ENCODE measurements around the gene SDHB.
"Not testable (repeated sequence)": the region's sequence is repeated elsewhere in the genome, so short reads cannot be mapped to it uniquely, and the experiment has no call there.

Gene SDHB

DNA sequence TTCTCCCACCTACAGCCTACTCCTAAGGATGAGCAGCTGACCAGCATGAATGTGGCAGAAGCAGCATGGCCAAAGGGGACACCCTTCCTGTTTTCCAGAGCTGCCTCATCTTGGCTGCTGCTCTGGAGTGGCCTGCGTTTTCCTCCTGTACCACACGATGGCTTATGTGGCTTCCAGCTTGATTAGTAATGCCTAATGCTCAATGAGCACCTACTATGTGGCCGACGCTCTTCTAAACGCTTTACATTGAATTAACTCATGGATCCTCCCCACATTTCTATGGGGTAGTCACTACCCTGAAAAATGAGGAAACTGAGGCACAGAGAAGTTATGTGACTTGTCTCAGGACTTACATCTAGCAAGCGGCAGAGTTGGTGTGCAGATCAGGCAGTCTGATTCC lies 18.0 kb upstream of the SDHB start:
- no peak for DNase-seq

DNA sequence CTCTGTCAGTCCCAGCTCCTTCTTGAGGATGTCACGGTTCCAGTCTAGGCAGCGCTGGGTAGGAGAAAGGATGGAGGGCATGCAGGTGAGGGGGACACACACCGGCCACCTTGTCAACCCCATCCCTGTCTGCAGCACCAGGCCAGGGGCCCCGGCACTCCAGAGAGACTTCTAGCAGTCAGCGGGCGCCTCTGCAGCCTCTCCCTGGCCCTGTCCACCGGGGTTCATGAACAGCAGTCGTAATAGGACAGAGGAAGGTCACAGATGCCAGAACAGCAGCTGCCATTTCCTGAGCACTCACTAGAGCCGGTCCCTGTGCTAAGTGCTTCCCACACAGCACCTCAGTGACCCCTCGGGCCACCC lies 16.3 kb upstream of the SDHB start:
- DNase-seq, result no peak

- no peak for DNase-seq
Observed at GRCh38 chr1:17069452-17070162, 15.8 kb upstream of the SDHB start.

- no peak for DNase-seq
Observed at GRCh38 chr1:17068789-17069188, 15.0 kb upstream of the SDHB start.

DNA sequence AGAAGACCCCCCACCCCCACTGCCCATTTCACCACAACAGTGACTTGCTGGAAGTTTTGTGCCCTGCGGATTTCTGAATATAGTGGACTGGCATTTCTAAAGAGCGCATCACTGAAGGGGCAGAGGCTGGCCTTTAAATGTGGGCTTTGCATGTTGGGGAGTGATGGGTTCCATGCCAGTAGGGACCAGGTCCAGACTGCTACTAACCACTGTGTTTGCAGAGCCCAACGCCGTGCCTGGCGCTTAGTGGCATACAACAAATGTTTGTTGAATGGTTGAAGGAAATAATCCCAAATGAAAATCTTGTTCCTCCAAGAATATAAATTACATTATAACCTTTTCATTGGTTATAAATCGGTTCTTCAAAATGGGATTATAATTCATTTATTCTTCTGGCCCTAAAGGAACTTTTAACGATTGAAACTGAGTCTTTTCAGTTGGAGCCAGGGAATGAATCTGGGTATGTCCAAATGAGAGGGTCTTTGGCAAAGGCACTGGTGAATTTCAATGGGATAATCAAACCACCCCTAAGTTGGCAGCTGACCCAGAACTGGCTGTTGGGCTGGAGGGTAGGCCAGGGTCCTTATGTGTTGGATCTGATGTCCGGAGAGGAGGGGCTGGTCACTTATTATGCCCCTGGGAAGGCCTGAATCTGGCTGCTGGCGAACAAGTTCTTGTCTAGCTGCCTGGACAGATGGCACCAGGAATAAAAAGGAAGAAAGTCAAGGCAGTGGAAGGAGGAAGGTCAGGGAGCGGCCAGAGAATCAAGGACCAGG lies 13.8 kb upstream of the SDHB start:
- DNase-seq, result no peak

GRCh38 chr1:17067069-17067426 lies 13.2 kb upstream of the SDHB start:
- DNase-seq, result no peak

- no peak for DNase-seq
Observed at GRCh38 chr1:17066361-17067068, 12.7 kb upstream of the SDHB start.

- DNase-seq, result no peak
Observed at GRCh38 chr1:17065666-17066065, 11.8 kb upstream of the SDHB start.

- DNase-seq, result not testable (repeated sequence)
Observed at GRCh38 chr1:17062751-17063150, 8.9 kb upstream of the SDHB start.

- no peak for DNase-seq
Observed at GRCh38 chr1:17061892-17062291, 8.1 kb upstream of the SDHB start.

GRCh38 chr1:17061486-17061885 lies 7.7 kb upstream of the SDHB start:
- DNase-seq, result no peak

DNA sequence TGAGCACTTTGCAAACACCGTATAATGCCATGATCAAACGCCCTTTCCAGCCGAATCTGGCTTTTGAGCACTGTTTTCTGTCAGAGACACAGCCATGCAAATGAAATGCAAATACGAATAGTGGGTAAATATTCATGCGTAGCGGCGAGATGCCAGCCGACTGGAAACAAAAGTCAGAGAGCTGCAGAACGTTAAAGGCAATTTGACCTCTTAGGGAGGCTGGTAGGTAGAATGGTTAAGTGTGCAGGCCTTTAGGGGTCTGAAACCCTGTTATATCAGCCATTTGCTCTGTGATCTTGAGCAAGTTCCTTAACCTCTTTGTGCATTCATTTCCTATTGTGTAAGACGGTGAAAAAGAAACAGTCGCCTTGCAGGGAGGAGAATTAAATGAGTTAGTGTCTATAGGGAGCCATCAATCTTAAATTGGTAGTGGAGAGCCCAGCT lies 6.5 kb upstream of the SDHB start:
- no peak for DNase-seq

GRCh38 chr1:17059391-17060305 lies 5.8 kb upstream of the SDHB start:
- peak; percentile 91 for DNase-seq

DNA sequence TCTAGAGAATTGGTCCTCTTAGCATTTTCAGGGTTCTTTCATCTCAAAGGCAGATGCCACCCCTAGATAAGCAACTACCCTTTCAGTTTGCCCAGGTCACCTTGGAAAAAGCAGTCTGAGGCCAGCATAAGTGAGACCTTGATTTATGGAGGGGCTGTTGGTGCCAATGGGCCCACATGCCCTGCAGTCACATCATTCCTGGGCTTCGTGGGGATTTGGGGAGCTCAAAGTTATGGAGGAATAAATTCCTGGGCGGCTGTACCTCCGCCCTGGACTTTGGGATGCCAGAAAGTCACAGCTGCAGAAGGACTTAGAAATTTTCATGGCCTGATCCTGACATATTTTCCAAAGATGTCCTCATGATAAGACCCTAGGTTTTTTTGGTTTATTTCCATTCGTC lies 2.7 kb upstream of the SDHB start:
- no peak for DNase-seq

GRCh38 chr1:17055801-17056200 lies 2.0 kb upstream of the SDHB start:
- no peak for DNase-seq

DNA sequence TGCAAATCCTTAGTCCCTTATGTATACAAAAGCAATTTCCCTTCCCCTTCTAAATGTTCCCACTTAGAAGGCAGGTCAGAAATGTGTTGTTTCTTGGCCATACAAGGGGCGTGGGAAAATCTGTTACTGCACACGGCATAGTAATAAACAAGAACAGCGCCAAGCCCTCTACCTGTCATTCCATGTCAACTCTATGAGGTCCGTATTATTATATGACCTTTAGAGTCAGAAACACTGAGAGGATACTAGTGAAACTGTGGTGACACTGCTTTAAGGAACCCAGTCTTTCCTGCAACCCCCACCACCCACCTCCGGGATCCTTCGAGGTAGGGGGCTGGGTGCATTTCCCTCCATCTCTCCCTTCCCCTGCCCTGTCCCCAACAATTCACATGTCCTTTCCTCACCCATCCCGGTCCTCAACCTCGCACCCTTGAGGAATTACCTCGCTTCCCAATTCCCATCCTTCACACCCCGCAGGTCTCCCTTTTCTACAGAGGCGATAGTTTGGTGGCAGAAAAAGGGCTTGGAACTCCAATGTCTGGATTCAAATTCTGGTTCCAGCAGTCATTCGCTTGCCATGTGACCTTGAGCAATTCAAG lies 647 bp downstream of the SDHB start:
- DNase-seq, result no peak

- DNase-seq, result no peak
Observed at GRCh38 chr1:17052641-17053040, 1.2 kb downstream of the SDHB start.

GRCh38 chr1:17052038-17052437 lies 1.8 kb downstream of the SDHB start:
- no peak for DNase-seq

DNA sequence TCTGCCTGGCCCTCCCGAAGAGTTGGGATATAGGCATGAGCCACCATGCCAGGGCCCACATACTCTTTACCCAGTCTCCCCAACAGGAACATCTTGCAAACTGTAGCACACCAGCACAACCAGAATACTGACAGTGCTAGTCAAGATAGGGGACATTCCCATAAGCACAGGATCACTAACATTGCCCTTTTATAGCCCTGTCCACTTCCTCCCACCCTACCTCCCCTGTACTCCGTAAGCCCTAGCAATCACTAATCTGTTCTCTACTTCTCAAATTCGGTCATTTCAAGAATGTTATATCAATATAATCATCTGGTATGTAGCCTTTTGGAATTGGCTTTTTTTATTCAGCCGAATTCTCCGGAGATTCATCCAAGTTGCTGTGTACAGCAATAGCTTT lies 5.9 kb downstream of the SDHB start:
- DNase-seq, result no peak

DNA sequence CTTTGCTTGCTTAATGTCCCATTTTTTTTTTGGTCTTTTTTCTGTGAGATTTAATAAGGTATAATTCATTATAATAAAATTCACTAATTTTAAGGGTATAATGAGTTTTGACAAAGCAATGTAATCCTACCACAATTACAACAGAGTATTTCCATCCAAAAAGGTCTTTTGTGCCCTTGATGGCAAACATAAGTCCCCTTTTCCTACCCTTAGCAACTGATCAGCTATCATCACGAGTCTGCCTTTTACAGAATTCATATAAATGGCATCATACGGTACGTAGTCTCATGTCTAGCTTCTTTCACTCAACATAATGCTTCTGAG lies 7.5 kb downstream of the SDHB start:
- no peak for DNase-seq

DNA sequence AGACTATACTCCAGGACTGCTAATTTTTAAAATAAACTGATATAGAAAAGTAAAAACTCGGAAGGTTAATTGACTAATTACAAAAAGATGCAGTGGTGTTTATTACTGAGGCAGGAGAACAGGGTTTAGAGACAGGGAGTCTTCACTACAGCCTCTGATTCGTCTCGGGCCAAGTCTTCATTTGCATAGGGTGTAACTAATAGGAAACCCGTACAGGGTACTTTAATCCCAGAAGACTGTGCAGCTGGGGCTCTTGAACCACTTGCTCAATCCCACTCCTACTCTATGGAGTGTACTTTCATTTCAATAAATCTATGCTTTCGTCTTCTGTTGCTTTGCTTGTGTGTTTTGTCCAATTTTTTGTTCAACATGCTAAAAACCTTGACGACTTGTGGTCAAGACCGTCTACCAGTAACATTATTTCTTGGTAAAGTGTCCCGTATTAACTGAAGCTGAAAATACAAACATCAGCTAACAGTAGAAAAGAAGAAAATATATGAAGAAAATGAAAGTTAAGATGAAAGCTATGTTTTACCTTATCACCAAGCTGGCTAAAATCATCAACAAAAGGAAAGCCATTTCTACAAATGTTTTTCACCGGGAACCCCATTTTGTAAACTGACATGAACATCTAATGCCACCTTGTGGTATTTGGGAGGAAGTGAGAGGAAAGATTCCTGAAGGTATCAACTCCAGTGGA lies 8.0 kb downstream of the SDHB start:
- DNase-seq, result no peak

- no peak for DNase-seq
Observed at GRCh38 chr1:17045150-17045549, 8.7 kb downstream of the SDHB start.
